ENCODE data around the gene TIPRL.

DNA sequence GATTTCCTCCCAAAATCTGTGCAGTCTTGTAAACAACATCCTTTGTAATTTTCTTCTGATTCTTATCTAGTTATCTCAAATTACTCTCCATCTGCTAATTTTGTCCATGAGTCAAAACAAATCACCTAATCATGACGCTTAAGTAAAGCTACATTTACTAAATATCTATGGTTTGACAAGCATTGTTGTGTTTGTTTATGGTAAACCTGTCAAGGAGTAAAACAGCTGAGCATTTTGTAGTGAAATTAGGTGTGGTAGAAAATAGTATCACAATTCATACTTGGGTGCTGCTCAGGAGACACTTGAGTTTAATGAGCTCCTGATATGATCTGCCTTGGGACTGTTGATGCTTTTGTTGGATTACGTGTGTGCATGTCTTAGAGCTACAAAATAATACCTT, 11.6 kb downstream of the TIPRL start:
- TF ChIP-seq SIN3A (IDR thresholded peaks at IDR 0.05; ENCODE audit: borderline replicate concordance, insufficient read depth, low read length): no peak
- TF ChIP-seq TAF1 (IDR thresholded peaks at IDR 0.05; ENCODE audit: borderline replicate concordance, insufficient read depth, low read length): no peak
- TF ChIP-seq, protein P1, sequence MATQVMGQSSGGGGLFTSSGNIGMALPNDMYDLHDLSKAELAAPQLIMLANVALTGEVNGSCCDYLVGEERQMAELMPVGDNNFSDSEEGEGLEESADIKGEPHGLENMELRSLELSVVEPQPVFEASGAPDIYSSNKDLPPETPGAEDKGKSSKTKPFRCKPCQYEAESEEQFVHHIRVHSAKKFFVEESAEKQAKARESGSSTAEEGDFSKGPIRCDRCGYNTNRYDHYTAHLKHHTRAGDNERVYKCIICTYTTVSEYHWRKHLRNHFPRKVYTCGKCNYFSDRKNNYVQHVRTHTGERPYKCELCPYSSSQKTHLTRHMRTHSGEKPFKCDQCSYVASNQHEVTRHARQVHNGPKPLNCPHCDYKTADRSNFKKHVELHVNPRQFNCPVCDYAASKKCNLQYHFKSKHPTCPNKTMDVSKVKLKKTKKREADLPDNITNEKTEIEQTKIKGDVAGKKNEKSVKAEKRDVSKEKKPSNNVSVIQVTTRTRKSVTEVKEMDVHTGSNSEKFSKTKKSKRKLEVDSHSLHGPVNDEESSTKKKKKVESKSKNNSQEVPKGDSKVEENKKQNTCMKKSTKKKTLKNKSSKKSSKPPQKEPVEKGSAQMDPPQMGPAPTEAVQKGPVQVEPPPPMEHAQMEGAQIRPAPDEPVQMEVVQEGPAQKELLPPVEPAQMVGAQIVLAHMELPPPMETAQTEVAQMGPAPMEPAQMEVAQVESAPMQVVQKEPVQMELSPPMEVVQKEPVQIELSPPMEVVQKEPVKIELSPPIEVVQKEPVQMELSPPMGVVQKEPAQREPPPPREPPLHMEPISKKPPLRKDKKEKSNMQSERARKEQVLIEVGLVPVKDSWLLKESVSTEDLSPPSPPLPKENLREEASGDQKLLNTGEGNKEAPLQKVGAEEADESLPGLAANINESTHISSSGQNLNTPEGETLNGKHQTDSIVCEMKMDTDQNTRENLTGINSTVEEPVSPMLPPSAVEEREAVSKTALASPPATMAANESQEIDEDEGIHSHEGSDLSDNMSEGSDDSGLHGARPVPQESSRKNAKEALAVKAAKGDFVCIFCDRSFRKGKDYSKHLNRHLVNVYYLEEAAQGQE (IDR thresholded peaks at IDR 0.05; ENCODE audit: insufficient read depth in 1 of 2, low read depth in 2 of 2, low read length in 2 of 2): no peak
- no peak for TF ChIP-seq FOXP2 (optimal IDR thresholded peaks at IDR 0.05; ENCODE audit: borderline replicate concordance, extremely low read depth, extremely low read length, insufficient read depth)
